Mammary epithelial cell (primary cell): ENCODE measurements around the gene EIF1B.

ENCODE experiments used
- CTCF ChIP-seq, 2 donors: IDR thresholded peaks in 1 of 2; conservative IDR thresholded peaks in 1 of 2; 2 replicates each; pipeline ENCODE4 v1.5.1; 2011 to 2012; ENCODE audit warnings: inconsistent platforms in 2 of 2, low read length in 2 of 2, mild to moderate bottlenecking in 2 of 2, control low read depth in 1 of 2, low read depth in 1 of 2; ENCODE audit not compliant: insufficient read depth in 1 of 2; ENCODE audit errors: extremely low read depth in 1 of 2
- EZH2 ChIP-seq: IDR thresholded peaks from 2 replicates; pipeline ENCODE4 v1.6.1; 2012; ENCODE audit warnings: low read length, inconsistent platforms, borderline replicate concordance

GRCh38 chr3:40337136-40338108 lies 27.9 kb downstream of the EIF1B start:
- TF ChIP-seq CTCF (conservative IDR thresholded peaks at IDR 0.05 in 1 of 2, IDR thresholded peaks at IDR 0.05 in 1 of 2; ENCODE audit: extremely low read depth in 1 of 2, insufficient read depth in 1 of 2, low read depth in 1 of 2, low read length in 2 of 2), result no peak
- no peak for TF ChIP-seq EZH2
